ENCODE results near the gene PIGM. TPM values are rescaled to one million over a fixed set of nuclear protein-coding genes. Genes with fewer than 3 reads are reported as not detected.

PIGM gene
- total RNA-seq, 2 donors from 2014 or later = 4.6 to 5.2 TPM

GRCh38 chr1:160021376-160022074 lies 10.3 kb downstream of the PIGM start:
- Histone ChIP-seq H3K36me3 (ENCODE audit: control insufficient read depth, insufficient read depth, low read length) (no peaks in the 10 kb centered on the region), H3K27me3 (ENCODE audit: control insufficient read depth, insufficient read depth, low read length, poor library complexity, severe bottlenecking) (peaks cover 9% of the 10 kb centered on the region), H3K27ac (ENCODE audit: low read depth, low read length) (no peak overlapping the region), H3K9me3 (ENCODE audit: control insufficient read depth, low read length) (no peaks in the 10 kb centered on the region), H3K9ac (ENCODE audit: extremely low read depth, low read length, poor library complexity, severe bottlenecking) (no peak overlapping the region), H3K4me3 (ENCODE audit: low read length) (no peak overlapping the region), H3K4me1 (ENCODE audit: control insufficient read depth, insufficient read depth, low read length) (peaks cover 6% of the 10 kb centered on the region)
- Mint-ChIP-seq H3K4me3 (no peak overlapping the region), H3K36me3 (ENCODE audit: low read depth) (no peaks in the 10 kb centered on the region), H3K27me3 (ENCODE audit: insufficient read depth) (peaks cover 21% of the 10 kb centered on the region), H3K4me1 (no peaks in the 10 kb centered on the region), H3K9me3 (no peaks in the 10 kb centered on the region), H3K27ac (no peak overlapping the region)
- 81 to 90% methylated on average over 4 of the region's 5 CpGs for WGBS, 2 experiments (ENCODE audit: insufficient coverage in 1 of 2, insufficient read length in 1 of 2)
- no peak for TF ChIP-seq CTCF (conservative IDR thresholded peaks at IDR 0.05)
- DNase-seq = no peak

- H3K9me3 Mint-ChIP-seq = no peaks in the 10 kb centered on the region
- DNase-seq = no peak
- TF ChIP-seq CTCF (conservative IDR thresholded peaks at IDR 0.05) = no peak
- peaks cover 5% of the 10 kb centered on the region for H3K4me1 ChIP-seq (ENCODE audit: control insufficient read depth, insufficient read depth, low read length)
- no peak overlapping the region for H3K4me3 Mint-ChIP-seq
- no peaks in the 10 kb centered on the region for H3K9me3 ChIP-seq (ENCODE audit: control insufficient read depth, low read length)
- no peaks in the 10 kb centered on the region for H3K36me3 ChIP-seq (ENCODE audit: control insufficient read depth, insufficient read depth, low read length)
- no peaks in the 10 kb centered on the region for H3K4me1 Mint-ChIP-seq
- H3K27ac ChIP-seq (ENCODE audit: low read depth, low read length) = no peak overlapping the region
- H3K27me3 ChIP-seq (ENCODE audit: control insufficient read depth, insufficient read depth, low read length, poor library complexity, severe bottlenecking) = peaks cover 9% of the 10 kb centered on the region
- no peak overlapping the region for H3K4me3 ChIP-seq (ENCODE audit: low read length)
- no peak overlapping the region for H3K9ac ChIP-seq (ENCODE audit: extremely low read depth, low read length, poor library complexity, severe bottlenecking)
- peaks cover 21% of the 10 kb centered on the region for H3K27me3 Mint-ChIP-seq (ENCODE audit: insufficient read depth)
- no peaks in the 10 kb centered on the region for H3K36me3 Mint-ChIP-seq (ENCODE audit: low read depth)
- WGBS, 2 experiments (ENCODE audit: insufficient coverage in 1 of 2, insufficient read length in 1 of 2) = 92 to 93% methylated on average over 4 to 5 of the region's 5 CpGs
- H3K27ac Mint-ChIP-seq = no peak overlapping the region
Observed at GRCh38 chr1:160020196-160020595, 11.6 kb downstream of the PIGM start.

- WGBS, 2 experiments (ENCODE audit: insufficient coverage in 1 of 2, insufficient read length in 1 of 2) = 96% methylated on average over 1 of the region's 1 CpG; no CpG with 5 or more reads in 1 of the 2 experiments
- TF ChIP-seq CTCF (conservative IDR thresholded peaks at IDR 0.05) = no peak
- Histone ChIP-seq H3K4me3 (ENCODE audit: low read length) (no peak overlapping the region), H3K36me3 (ENCODE audit: control insufficient read depth, insufficient read depth, low read length) (no peaks in the 10 kb centered on the region), H3K4me1 (ENCODE audit: control insufficient read depth, insufficient read depth, low read length) (peaks cover 3% of the 10 kb centered on the region), H3K9ac (ENCODE audit: extremely low read depth, low read length, poor library complexity, severe bottlenecking) (no peak overlapping the region), H3K9me3 (ENCODE audit: control insufficient read depth, low read length) (no peaks in the 10 kb centered on the region), H3K27ac (ENCODE audit: low read depth, low read length) (no peak overlapping the region), H3K27me3 (ENCODE audit: control insufficient read depth, insufficient read depth, low read length, poor library complexity, severe bottlenecking) (peaks cover 9% of the 10 kb centered on the region)
- no peaks in the 10 kb centered on the region for H3K9me3 Mint-ChIP-seq
- H3K36me3 Mint-ChIP-seq (ENCODE audit: low read depth) = no peaks in the 10 kb centered on the region
- H3K27ac Mint-ChIP-seq = no peak overlapping the region
- no peak overlapping the region for H3K4me3 Mint-ChIP-seq
- H3K27me3 Mint-ChIP-seq (ENCODE audit: insufficient read depth) = peaks cover 22% of the 10 kb centered on the region
- no peak for DNase-seq
- no peaks in the 10 kb centered on the region for H3K4me1 Mint-ChIP-seq
Observed at GRCh38 chr1:160018900-160019299, 12.9 kb downstream of the PIGM start.

All from endodermal cell (in vitro differentiated cells).